ENCODE data around the gene CADPS. TPM values are rescaled to one million over a fixed set of nuclear protein-coding genes. Genes with fewer than 3 reads are reported as not detected.

CADPS gene
- total RNA-seq, 2 experiments from 2014 or later: not detected

GRCh38 chr3:62703451-62704167 lies 171.6 kb downstream of the CADPS start:
- H3K4me3 Mint-ChIP-seq: no peak overlapping the region
- CTCF ChIA-PET: no interaction called here
- intact Hi-C loops (cut with DNase I, micrococcal nuclease): no loop called here
- H3K9me3 Mint-ChIP-seq (ENCODE audit: low read depth): no peaks in the 10 kb centered on the region
- no peaks in the 10 kb centered on the region for H3K36me3 Mint-ChIP-seq (ENCODE audit: low read depth)
- POLR2A ChIA-PET: no interaction called here
- H3K4me1 Mint-ChIP-seq: no peaks in the 10 kb centered on the region
- ATAC-seq (no peak), DNase-seq (no peak)
- H3K27me3 Mint-ChIP-seq: no peaks in the 10 kb centered on the region
- no peak overlapping the region for H3K27ac Mint-ChIP-seq

- H3K9me3 Mint-ChIP-seq (ENCODE audit: low read depth): no peaks in the 10 kb centered on the region
- no peak overlapping the region for H3K4me3 Mint-ChIP-seq
- H3K27ac Mint-ChIP-seq: no peak overlapping the region
- H3K4me1 Mint-ChIP-seq: no peaks in the 10 kb centered on the region
- no peak for DNase-seq
- H3K27me3 Mint-ChIP-seq: no peaks in the 10 kb centered on the region
- intact Hi-C loops (cut with DNase I, micrococcal nuclease): no loop called here
- POLR2A ChIA-PET: no interaction called here
- no peaks in the 10 kb centered on the region for H3K36me3 Mint-ChIP-seq (ENCODE audit: low read depth)
- CTCF ChIA-PET: no interaction called here
- ATAC-seq: no peak
These were observed 174.9 kb downstream of the CADPS start for GRCh38 chr3:62700357-62700756.

DNA sequence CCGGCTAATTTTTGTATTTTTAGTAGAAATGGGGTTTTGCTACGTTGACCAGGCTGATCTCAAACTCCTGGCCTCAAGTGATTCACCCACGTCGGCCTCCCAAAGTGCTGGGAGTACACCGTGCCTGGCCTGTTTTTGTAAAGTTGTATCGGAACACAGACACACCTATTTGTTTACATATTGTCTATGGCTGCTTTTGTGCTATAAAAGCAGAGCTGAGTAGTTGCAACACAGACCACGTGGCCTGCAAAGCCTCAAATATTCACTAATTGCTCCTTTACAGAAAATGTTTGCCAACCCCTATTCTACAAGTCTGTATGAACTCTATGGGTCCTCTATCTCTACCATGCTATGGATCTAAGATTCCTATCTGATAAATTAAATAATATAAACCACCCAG lies 175.5 kb downstream of the CADPS start:
- ChIA-PET CTCF (no interaction called here), POLR2A (no interaction called here)
- intact Hi-C loops (cut with DNase I, micrococcal nuclease): no loop called here
- no peak for ATAC-seq
- Mint-ChIP-seq H3K27ac (no peak overlapping the region), H3K9me3 (ENCODE audit: low read depth) (no peaks in the 10 kb centered on the region), H3K36me3 (ENCODE audit: low read depth) (no peaks in the 10 kb centered on the region), H3K27me3 (no peaks in the 10 kb centered on the region), H3K4me3 (no peak overlapping the region), H3K4me1 (no peaks in the 10 kb centered on the region)
- no peak for DNase-seq

DNA sequence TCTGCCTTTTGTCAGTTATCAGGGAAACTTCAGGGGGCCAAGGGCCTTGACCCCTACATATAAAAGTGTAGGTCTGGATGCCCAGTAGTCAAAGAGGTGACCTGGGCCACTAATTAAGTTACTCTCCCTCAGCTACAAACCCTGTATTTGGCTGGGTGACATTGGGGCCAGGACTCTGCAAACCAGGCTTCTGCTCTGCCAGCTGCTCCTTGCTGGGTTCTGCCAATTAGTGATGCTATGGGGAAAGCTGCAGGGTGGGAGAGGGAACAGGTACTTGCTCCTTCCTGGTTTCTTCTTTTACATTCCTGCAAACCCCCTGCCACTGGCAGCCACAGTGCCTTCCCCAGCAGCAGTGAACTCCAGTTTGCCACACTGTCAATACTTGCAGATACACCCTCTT lies 179.2 kb downstream of the CADPS start:
- Mint-ChIP-seq H3K27ac (no peak overlapping the region), H3K4me1 (no peaks in the 10 kb centered on the region), H3K4me3 (no peak overlapping the region), H3K9me3 (ENCODE audit: low read depth) (no peaks in the 10 kb centered on the region), H3K27me3 (no peaks in the 10 kb centered on the region), H3K36me3 (ENCODE audit: low read depth) (no peaks in the 10 kb centered on the region)
- no peak for ATAC-seq
- no peak for DNase-seq
- intact Hi-C loops (cut with DNase I, micrococcal nuclease): no loop called here
- CTCF ChIA-PET: no interaction called here
- POLR2A ChIA-PET: no interaction called here

- H3K4me3 Mint-ChIP-seq: no peak overlapping the region
- no peaks in the 10 kb centered on the region for H3K4me1 Mint-ChIP-seq
- ChIA-PET POLR2A (no interaction called here), CTCF (no interaction called here)
- H3K9me3 Mint-ChIP-seq (ENCODE audit: low read depth): no peaks in the 10 kb centered on the region
- H3K36me3 Mint-ChIP-seq (ENCODE audit: low read depth): no peaks in the 10 kb centered on the region
- intact Hi-C loops (cut with DNase I, micrococcal nuclease): no loop called here
- H3K27ac Mint-ChIP-seq: no peak overlapping the region
- DNase-seq (no peak), ATAC-seq (no peak)
- H3K27me3 Mint-ChIP-seq: no peaks in the 10 kb centered on the region
These were observed 186.4 kb downstream of the CADPS start for GRCh38 chr3:62688812-62689211.

DNA sequence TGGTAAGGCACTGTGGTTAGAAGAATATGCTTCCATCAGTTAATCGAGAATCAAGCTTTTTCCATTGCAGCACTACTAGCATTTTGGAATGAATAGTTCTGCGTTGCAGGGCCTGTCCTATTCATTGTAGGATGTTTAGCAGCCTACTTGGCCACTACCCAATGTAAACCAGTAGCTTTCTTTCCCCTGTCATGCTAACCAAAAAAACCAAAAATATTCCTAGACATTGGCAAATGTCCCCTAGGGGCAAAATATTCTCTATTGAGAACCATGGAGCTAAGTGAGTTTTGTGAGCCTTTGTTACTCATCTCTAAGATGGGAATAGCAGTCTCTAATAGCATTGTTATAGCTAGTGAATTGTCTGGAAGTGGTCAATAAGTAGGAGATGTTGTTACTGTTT lies 187.2 kb downstream of the CADPS start:
- Mint-ChIP-seq H3K27ac (no peak overlapping the region), H3K9me3 (ENCODE audit: low read depth) (no peaks in the 10 kb centered on the region), H3K4me3 (no peak overlapping the region), H3K27me3 (peaks cover 2% of the 10 kb centered on the region), H3K36me3 (ENCODE audit: low read depth) (no peaks in the 10 kb centered on the region), H3K4me1 (no peaks in the 10 kb centered on the region)
- ATAC-seq (no peak), DNase-seq (no peak)
- CTCF ChIA-PET: no interaction called here
- POLR2A ChIA-PET: no interaction called here
- intact Hi-C loops (cut with DNase I, micrococcal nuclease): no loop called here

DNA sequence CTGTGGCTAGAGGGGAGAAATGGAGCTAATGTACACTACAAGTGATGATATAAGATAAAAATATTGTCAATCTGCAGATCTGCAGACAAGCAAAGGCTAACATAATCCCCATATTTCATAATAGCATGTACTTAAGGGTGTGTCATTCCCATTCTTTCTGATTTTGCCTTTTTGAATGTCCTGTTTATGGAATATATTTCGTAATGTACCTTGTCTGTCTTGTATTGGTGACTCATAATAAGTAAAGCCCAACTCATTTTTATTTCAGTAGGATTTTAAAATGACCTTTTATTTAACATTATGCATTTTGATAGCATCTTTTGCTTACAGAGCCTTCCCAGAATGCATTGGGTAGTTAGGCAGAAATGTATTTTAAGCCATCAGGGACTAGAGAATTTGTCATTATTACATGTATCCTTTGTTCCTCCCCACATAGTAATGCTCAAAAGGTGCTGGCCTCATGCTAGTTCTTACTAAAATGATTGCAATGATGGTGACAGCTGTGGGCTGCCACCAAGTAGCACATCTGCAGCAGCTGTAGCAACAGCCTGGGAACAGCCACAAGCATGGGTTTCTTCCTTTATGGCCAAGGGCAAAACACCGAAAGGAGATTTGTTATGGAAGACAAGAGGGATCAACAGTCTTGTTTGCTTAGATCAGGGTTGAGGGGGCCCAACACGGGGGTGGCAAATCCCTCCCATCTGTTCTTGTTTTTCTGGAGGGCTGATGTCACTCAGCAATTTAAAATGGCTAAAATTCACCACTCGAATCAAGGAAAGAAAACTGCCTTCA lies 188.5 kb downstream of the CADPS start:
- CTCF ChIA-PET: no interaction called here
- Mint-ChIP-seq H3K4me1 (no peaks in the 10 kb centered on the region), H3K27ac (no peak overlapping the region), H3K9me3 (ENCODE audit: low read depth) (no peaks in the 10 kb centered on the region), H3K4me3 (no peak overlapping the region), H3K36me3 (ENCODE audit: low read depth) (no peaks in the 10 kb centered on the region), H3K27me3 (peaks cover 2% of the 10 kb centered on the region)
- DNase-seq (no peak), ATAC-seq (no peak)
- POLR2A ChIA-PET: no interaction called here
- intact Hi-C loops (cut with DNase I, micrococcal nuclease): no loop called here

DNA sequence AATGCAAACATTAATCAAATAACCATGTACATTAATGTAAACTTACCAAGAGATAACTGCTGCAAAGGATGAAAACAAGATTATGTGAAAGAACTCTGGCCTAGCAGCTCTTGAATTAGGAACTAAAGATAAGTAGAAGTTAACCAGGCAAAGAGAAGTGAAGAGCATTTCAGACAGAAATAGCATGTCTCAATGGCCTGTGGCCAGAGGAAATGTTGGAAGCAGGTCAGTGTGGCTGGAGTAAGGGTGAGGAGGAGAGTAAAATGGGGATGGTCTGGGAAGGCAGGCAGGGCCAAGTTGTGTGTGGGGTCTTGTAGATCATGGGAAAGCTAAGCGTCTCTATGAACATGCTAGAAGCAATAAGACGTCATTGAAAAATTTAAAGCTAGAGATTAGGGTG lies 192.4 kb downstream of the CADPS start:
- ChIA-PET POLR2A (interaction anchor here (0.6 kb wide), 1 partner anchor 505 kb away, joined by 7 read pairs; no protein-coding TSS in a partner anchor), CTCF (interaction anchor here (0.9 kb wide), 1 partner anchor 70 kb away, joined by 3 read pairs; no protein-coding TSS in a partner anchor)
- no peaks in the 10 kb centered on the region for H3K4me1 Mint-ChIP-seq
- ATAC-seq (no peak), DNase-seq (no peak)
- H3K4me3 Mint-ChIP-seq: no peak overlapping the region
- intact Hi-C loops (cut with DNase I, micrococcal nuclease): no loop called here
- no peaks in the 10 kb centered on the region for H3K36me3 Mint-ChIP-seq (ENCODE audit: low read depth)
- no peaks in the 10 kb centered on the region for H3K9me3 Mint-ChIP-seq (ENCODE audit: low read depth)
- H3K27me3 Mint-ChIP-seq: peaks cover 2% of the 10 kb centered on the region
- no peak overlapping the region for H3K27ac Mint-ChIP-seq

GRCh38 chr3:62679988-62680387 lies 195.2 kb downstream of the CADPS start:
- intact Hi-C loops (cut with DNase I, micrococcal nuclease): no loop called here
- DNase-seq (no peak), ATAC-seq (no peak)
- Mint-ChIP-seq H3K4me1 (no peaks in the 10 kb centered on the region), H3K27me3 (peaks cover 5% of the 10 kb centered on the region), H3K36me3 (ENCODE audit: low read depth) (no peaks in the 10 kb centered on the region), H3K27ac (no peak overlapping the region), H3K4me3 (no peak overlapping the region), H3K9me3 (ENCODE audit: low read depth) (no peaks in the 10 kb centered on the region)
- ChIA-PET POLR2A (no interaction called here), CTCF (no interaction called here)

DNA sequence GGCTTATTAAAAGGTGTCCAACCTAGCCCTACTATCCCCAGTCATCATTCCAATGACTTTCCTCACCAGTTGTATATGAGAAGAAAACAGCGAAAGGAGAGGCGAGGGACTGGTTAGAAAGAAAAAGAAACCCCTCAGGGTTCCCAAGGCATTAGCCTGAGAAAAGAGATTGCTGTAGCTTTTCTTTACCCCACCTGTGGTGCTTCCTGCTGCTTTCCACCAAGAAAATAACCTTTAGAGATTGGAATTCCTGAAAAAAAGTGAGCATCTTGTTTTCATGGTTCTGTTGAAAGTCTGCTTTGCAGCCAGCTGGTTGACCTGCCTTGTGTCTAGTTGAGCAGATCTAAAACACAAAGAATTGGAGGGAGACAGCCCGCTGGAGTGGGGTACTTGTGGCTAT lies 196.4 kb downstream of the CADPS start:
- no peaks in the 10 kb centered on the region for H3K9me3 Mint-ChIP-seq (ENCODE audit: low read depth)
- DNase-seq (no peak), ATAC-seq (no peak)
- H3K36me3 Mint-ChIP-seq (ENCODE audit: low read depth): no peaks in the 10 kb centered on the region
- H3K27ac Mint-ChIP-seq: no peak overlapping the region
- intact Hi-C loops (cut with DNase I, micrococcal nuclease): loop anchor here in 1 of 2 experiments (1.0 kb wide), 1 partner anchor 32 kb away; no protein-coding TSS in a partner anchor
- peaks cover 7% of the 10 kb centered on the region for H3K27me3 Mint-ChIP-seq
- ChIA-PET CTCF (no interaction called here), POLR2A (no interaction called here)
- no peaks in the 10 kb centered on the region for H3K4me1 Mint-ChIP-seq
- no peak overlapping the region for H3K4me3 Mint-ChIP-seq

DNA sequence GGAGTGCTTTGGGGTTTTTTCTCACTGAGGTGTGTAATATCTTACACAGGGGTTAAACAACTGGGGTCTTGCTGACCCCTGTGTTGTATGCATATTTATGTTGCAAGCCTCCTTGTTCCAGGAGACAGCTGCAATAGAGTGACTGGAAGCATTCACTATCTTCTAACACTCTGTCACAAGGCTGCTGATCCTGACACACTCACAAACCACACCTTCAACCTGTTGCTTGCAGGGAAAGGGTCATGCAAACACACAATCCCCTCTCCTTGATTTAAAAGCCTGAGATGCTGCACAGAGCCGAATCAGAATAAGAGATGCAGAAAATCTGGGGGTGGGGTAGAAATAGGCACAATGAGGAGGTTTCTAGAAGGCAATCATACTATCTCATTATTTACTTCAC lies 197.3 kb downstream of the CADPS start:
- peaks cover 5% of the 10 kb centered on the region for H3K27me3 Mint-ChIP-seq
- H3K4me1 Mint-ChIP-seq: no peaks in the 10 kb centered on the region
- intact Hi-C loops (cut with DNase I, micrococcal nuclease): loop anchor here in 1 of 2 experiments (1.0 kb wide), 1 partner anchor 33 kb away; no protein-coding TSS in a partner anchor
- CTCF ChIA-PET: no interaction called here
- POLR2A ChIA-PET: no interaction called here
- DNase-seq (no peak), ATAC-seq (no peak)
- no peak overlapping the region for H3K4me3 Mint-ChIP-seq
- H3K27ac Mint-ChIP-seq: no peak overlapping the region
- no peaks in the 10 kb centered on the region for H3K9me3 Mint-ChIP-seq (ENCODE audit: low read depth)
- no peaks in the 10 kb centered on the region for H3K36me3 Mint-ChIP-seq (ENCODE audit: low read depth)

- ChIA-PET CTCF (interaction anchor here (0.6 to 1.5 kb wide), 2 partner anchors 25 to 34 kb away, joined by 3 read pairs; no protein-coding TSS in a partner anchor), POLR2A (no interaction called here)
- Mint-ChIP-seq H3K4me1 (no peaks in the 10 kb centered on the region), H3K9me3 (ENCODE audit: low read depth) (no peaks in the 10 kb centered on the region), H3K27ac (no peak overlapping the region), H3K36me3 (ENCODE audit: low read depth) (no peaks in the 10 kb centered on the region), H3K4me3 (no peak overlapping the region), H3K27me3 (peaks cover 7% of the 10 kb centered on the region)
- intact Hi-C loops (cut with DNase I, micrococcal nuclease): no loop called here
- DNase-seq: no peak
- no peak for ATAC-seq
These were observed 198.4 kb downstream of the CADPS start for GRCh38 chr3:62676689-62677271.

Measured in activated CD4-positive, alpha-beta T cell treated with anti-CD3 and anti-CD28 coated beads for 36 hours (primary cell).